ENCODE measurements around the gene CAVIN4. TPM values are rescaled to one million over a fixed set of nuclear protein-coding genes. Genes with fewer than 3 reads are reported as not detected.

CAVIN4 gene
- polyA plus RNA-seq, 2 of the 4 experiments (the other 2 are of a cell fraction): 0.61 to 0.62 TPM

DNA sequence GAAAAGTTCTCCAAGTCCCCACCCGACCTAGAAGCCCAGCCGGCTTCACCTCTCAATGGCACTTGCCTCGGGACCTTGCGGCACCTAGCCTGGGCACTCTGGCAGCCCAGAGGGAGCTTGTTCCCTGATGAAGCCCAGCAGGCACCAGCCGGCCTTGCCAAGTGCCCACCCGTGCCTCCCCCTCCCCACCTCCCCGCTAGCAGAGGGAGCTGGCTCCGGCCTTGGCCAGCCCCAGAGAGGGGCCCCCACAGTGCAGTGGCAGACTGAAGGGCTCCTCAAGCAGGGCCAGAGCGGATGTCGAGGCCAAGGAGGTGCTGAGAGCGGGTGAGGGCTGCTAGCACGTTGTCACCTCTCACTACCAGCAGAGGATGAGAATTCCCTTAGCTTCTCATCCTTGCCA, 37.6 kb upstream of the CAVIN4 start:
- TF ChIP-seq CBX8 (IDR thresholded peaks at IDR 0.05) (no peak), SREBF2 (IDR thresholded peaks at IDR 0.05) (no peak), RARB (CRISPR knock-in tag; IDR thresholded peaks at IDR 0.05) (no peak), CBX2 (IDR thresholded peaks at IDR 0.05; ENCODE audit: borderline replicate concordance, low read depth) (no peak), ZC3H11A (IDR thresholded peaks at IDR 0.05) (no peak)
- Histone ChIP-seq H3K4me2 (no peak overlapping the region), H3K4me3 (no peak overlapping the region), H3K27ac (no peak overlapping the region), H3K9me3 (no peaks in the 10 kb centered on the region), H3K4me1 (no peaks in the 10 kb centered on the region)
- ChIA-PET CTCF (no interaction called here), POLR2A (no interaction called here)
- FAIRE-seq: no peak
- ATAC-seq: no peak
- no peak for DNase-seq (ENCODE audit: low read depth in 1 of 2, low spot score in 1 of 2)
- WGBS (ENCODE audit: missing lambda C conversion rate): 85% methylated on average over 9 of the region's 12 CpGs

GRCh38 chr9:100549048-100549447, 28.8 kb upstream of the CAVIN4 start:
- FAIRE-seq: no peak

GRCh38 chr9:100554935-100555401, 22.9 kb upstream of the CAVIN4 start:
- 83% methylated on average over 2 of the region's 2 CpGs for whole genome bisulfite sequencing (ENCODE audit: missing lambda C conversion rate)
- Histone ChIP-seq H3K4me1 (no peaks in the 10 kb centered on the region), H3K27ac (no peak overlapping the region), H3K9me3 (no peaks in the 10 kb centered on the region), H3K4me3 (no peak overlapping the region), H3K4me2 (no peak overlapping the region)
- POLR2A ChIA-PET: no interaction called here
- DNase-seq (ENCODE audit: low read depth in 1 of 2, low spot score in 1 of 2) (no peak), ATAC-seq (no peak), FAIRE-seq (no peak)
- TF ChIP-seq HOXB13 (CRISPR knock-in tag; IDR thresholded peaks at IDR 0.05; ENCODE audit: low read depth): no peak
- no peak for TF ChIP-seq MYC (IDR thresholded peaks at IDR 0.05; ENCODE audit: borderline replicate concordance, low read length)
- TF ChIP-seq NR3C1 (IDR thresholded peaks at IDR 0.05): no peak
- no peak for TF ChIP-seq MAZ (IDR thresholded peaks at IDR 0.05; ENCODE audit: borderline replicate concordance, low read depth, low read length)
- no peak for TF ChIP-seq ZNF302 (CRISPR knock-in tag; IDR thresholded peaks at IDR 0.05)
- no peak for TF ChIP-seq ELK1 (IDR thresholded peaks at IDR 0.05; ENCODE audit: low read depth, low read length)
- TF ChIP-seq, protein P1, sequence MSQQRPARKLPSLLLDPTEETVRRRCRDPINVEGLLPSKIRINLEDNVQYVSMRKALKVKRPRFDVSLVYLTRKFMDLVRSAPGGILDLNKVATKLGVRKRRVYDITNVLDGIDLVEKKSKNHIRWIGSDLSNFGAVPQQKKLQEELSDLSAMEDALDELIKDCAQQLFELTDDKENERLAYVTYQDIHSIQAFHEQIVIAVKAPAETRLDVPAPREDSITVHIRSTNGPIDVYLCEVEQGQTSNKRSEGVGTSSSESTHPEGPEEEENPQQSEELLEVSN (IDR thresholded peaks at IDR 0.05; ENCODE audit: borderline replicate concordance, low read depth): no peak
- TF ChIP-seq TP53 (CRISPR knock-in tag; IDR thresholded peaks at IDR 0.05): no peak
- no peak for TF ChIP-seq POLR2A (IDR thresholded peaks at IDR 0.05; ENCODE audit: low read length)
- no peak for TF ChIP-seq RAD21 (conservative IDR thresholded peaks at IDR 0.05 in 1 of 2, IDR thresholded peaks at IDR 0.05 in 1 of 2)
- CTCF ChIA-PET: interaction anchor here (0.7 kb wide), 1 partner anchor 201 kb away, joined by 4 read pairs; no protein-coding TSS in a partner anchor

More at GRCh38 chr9:100549048-100549447, 28.8 kb upstream of the CAVIN4 start:
- DNase-seq (ENCODE audit: low read depth in 1 of 2, low spot score in 1 of 2): no peak
- Histone ChIP-seq H3K9me3 (no peaks in the 10 kb centered on the region), H3K27ac (no peak overlapping the region), H3K4me3 (no peak overlapping the region), H3K4me2 (no peak overlapping the region), H3K4me1 (no peaks in the 10 kb centered on the region)
- ChIA-PET POLR2A (no interaction called here), CTCF (no interaction called here)
- WGBS (ENCODE audit: missing lambda C conversion rate): 84% methylated on average over 5 of the region's 5 CpGs
- TF ChIP-seq FOXS1 (CRISPR knock-in tag; IDR thresholded peaks at IDR 0.05) (no peak), USF2 (IDR thresholded peaks at IDR 0.05) (no peak), EHMT2 (IDR thresholded peaks at IDR 0.05; ENCODE audit: low read depth) (no peak), CHD4 (IDR thresholded peaks at IDR 0.05; ENCODE audit: borderline replicate concordance) (no peak), KDM1A (IDR thresholded peaks at IDR 0.05; ENCODE audit: low read depth) (no peak), NR3C1 (IDR thresholded peaks at IDR 0.05) (no peak)
- ATAC-seq: no peak
